Measurements from ENCODE around the gene TACC2.

DNA sequence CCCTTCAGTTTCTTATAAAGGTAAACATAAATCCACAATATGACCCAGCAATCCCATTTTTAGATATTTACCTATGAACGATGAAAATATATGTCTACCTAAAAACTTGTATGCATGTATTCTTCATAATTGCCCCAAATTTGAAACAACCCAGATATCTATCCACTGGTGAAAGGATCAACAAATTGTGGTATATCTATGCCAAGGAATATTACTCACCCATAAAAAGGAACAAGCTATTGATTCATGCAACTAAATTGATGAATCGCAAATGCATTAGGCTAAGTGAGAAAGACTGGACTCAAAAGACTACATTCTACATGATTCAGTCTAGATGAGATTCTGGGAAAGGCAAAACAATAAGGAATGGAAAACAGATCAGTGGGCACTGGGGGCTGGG is 156.2 kb downstream of the TACC2 start:
- TF ChIP-seq POLR2A (IDR thresholded peaks at IDR 0.05), result no peak
- TF ChIP-seq, protein P1, sequence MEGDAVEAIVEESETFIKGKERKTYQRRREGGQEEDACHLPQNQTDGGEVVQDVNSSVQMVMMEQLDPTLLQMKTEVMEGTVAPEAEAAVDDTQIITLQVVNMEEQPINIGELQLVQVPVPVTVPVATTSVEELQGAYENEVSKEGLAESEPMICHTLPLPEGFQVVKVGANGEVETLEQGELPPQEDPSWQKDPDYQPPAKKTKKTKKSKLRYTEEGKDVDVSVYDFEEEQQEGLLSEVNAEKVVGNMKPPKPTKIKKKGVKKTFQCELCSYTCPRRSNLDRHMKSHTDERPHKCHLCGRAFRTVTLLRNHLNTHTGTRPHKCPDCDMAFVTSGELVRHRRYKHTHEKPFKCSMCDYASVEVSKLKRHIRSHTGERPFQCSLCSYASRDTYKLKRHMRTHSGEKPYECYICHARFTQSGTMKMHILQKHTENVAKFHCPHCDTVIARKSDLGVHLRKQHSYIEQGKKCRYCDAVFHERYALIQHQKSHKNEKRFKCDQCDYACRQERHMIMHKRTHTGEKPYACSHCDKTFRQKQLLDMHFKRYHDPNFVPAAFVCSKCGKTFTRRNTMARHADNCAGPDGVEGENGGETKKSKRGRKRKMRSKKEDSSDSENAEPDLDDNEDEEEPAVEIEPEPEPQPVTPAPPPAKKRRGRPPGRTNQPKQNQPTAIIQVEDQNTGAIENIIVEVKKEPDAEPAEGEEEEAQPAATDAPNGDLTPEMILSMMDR (IDR thresholded peaks at IDR 0.05), result no peak

Measured in lower leg skin (tissue), 3 donors.